ENCODE data around the gene WASF1. TPM values are rescaled to one million over a fixed set of nuclear protein-coding genes. Genes with fewer than 3 reads are reported as not detected.

The WASF1 gene
- total and polyA plus RNA-seq, 3 donors from 2014 or later, result 102 to 204 (median 158) TPM

DNA sequence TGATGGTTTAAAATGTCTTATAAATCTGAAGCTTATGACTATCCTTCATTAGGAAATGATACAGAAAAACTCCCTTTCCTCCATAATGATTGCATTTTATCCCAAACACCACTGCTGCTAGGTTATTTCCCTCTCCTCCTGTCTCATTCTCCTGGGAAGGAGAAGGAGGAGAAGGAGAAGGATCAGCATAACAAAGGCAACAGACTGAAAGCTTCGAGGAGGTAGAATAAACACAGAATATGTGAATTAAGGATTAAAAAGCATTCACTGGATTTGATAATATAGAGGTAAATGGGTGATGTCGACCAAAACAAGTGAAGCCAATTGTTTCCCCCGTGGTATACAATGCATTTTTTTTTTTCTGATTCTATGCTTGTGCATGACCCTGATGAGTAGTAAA is 82.0 kb downstream of the WASF1 start:
- H3K9me3 ChIP-seq, result no peaks in the 10 kb centered on the region
- H3K27ac ChIP-seq, result no peak overlapping the region
- H3K27me3 ChIP-seq, result no peaks in the 10 kb centered on the region
- intact Hi-C loops (cut with DNase I; ENCODE audit: low total_unique reads), result no loop called here
- no peak overlapping the region for H3K4me3 ChIP-seq
- 47 to 48% methylated on average over 3 of the region's 3 CpGs for WGBS, 2 donors
- no peaks in the 10 kb centered on the region for H3K36me3 ChIP-seq (ENCODE audit: low read depth, missing control alignments)
- TF ChIP-seq, protein P1, sequence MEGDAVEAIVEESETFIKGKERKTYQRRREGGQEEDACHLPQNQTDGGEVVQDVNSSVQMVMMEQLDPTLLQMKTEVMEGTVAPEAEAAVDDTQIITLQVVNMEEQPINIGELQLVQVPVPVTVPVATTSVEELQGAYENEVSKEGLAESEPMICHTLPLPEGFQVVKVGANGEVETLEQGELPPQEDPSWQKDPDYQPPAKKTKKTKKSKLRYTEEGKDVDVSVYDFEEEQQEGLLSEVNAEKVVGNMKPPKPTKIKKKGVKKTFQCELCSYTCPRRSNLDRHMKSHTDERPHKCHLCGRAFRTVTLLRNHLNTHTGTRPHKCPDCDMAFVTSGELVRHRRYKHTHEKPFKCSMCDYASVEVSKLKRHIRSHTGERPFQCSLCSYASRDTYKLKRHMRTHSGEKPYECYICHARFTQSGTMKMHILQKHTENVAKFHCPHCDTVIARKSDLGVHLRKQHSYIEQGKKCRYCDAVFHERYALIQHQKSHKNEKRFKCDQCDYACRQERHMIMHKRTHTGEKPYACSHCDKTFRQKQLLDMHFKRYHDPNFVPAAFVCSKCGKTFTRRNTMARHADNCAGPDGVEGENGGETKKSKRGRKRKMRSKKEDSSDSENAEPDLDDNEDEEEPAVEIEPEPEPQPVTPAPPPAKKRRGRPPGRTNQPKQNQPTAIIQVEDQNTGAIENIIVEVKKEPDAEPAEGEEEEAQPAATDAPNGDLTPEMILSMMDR (IDR thresholded peaks at IDR 0.05), result no peak
- no peaks in the 10 kb centered on the region for H3K4me1 ChIP-seq
- no peak for DNase-seq

- TF ChIP-seq POLR2A (IDR thresholded peaks at IDR 0.05), result no peak
- TF ChIP-seq, protein P1 (IDR thresholded peaks at IDR 0.05), result no peak
- WGBS, 2 donors, result 90 to 100% methylated on average over 1 of the region's 1 CpG
- Histone ChIP-seq H3K27me3 (no peaks in the 10 kb centered on the region), H3K27ac (no peak overlapping the region), H3K36me3 (ENCODE audit: low read depth, missing control alignments) (no peaks in the 10 kb centered on the region), H3K4me3 (no peak overlapping the region), H3K9me3 (no peaks in the 10 kb centered on the region), H3K4me1 (no peaks in the 10 kb centered on the region)
- no peak for DNase-seq
- intact Hi-C loops (cut with DNase I; ENCODE audit: low total_unique reads), result no loop called here
These were observed 83.5 kb downstream of the WASF1 start for GRCh38 chr6:110095935-110096334.

DNA sequence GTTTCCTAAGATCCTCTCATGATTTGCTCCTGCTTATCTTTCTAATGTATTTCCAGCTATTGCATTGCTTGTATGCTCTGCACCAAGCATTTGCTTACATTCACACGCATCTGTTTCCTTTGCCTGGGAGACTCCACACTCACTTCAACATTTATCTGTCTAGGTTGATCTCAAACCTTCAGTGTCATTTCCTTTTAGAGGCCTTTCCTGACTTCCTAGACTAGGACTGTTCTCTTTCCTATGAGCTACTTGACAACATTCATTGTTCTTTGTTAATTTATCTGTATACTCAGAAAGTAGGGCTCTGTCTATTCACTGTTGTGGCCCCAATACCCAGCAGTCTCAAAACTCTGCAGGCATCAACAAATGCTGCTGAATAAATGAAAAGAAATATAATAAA is 84.4 kb downstream of the WASF1 start:
- WGBS, 2 donors, result 70 to 80% methylated on average over 1 of the region's 1 CpG
- Histone ChIP-seq H3K27ac (no peak overlapping the region), H3K36me3 (ENCODE audit: low read depth, missing control alignments) (no peaks in the 10 kb centered on the region), H3K4me3 (no peak overlapping the region), H3K9me3 (no peaks in the 10 kb centered on the region), H3K4me1 (no peaks in the 10 kb centered on the region), H3K27me3 (no peaks in the 10 kb centered on the region)
- no peak for DNase-seq
- intact Hi-C loops (cut with DNase I; ENCODE audit: low total_unique reads), result no loop called here
- no peak for TF ChIP-seq POLR2A (IDR thresholded peaks at IDR 0.05)
- TF ChIP-seq, protein P1 (IDR thresholded peaks at IDR 0.05), result no peak

GRCh38 chr6:110093981-110094380 is 85.5 kb downstream of the WASF1 start:
- Histone ChIP-seq H3K27me3 (no peaks in the 10 kb centered on the region), H3K4me3 (no peak overlapping the region), H3K27ac (no peak overlapping the region), H3K9me3 (no peaks in the 10 kb centered on the region), H3K4me1 (no peaks in the 10 kb centered on the region), H3K36me3 (ENCODE audit: low read depth, missing control alignments) (no peaks in the 10 kb centered on the region)
- TF ChIP-seq POLR2A (IDR thresholded peaks at IDR 0.05), result no peak
- TF ChIP-seq, protein P1 (IDR thresholded peaks at IDR 0.05), result no peak
- intact Hi-C loops (cut with DNase I; ENCODE audit: low total_unique reads), result no loop called here
- no peak for DNase-seq
- WGBS, 2 donors, result 89 to 94% methylated on average over 1 of the region's 1 CpG

DNA sequence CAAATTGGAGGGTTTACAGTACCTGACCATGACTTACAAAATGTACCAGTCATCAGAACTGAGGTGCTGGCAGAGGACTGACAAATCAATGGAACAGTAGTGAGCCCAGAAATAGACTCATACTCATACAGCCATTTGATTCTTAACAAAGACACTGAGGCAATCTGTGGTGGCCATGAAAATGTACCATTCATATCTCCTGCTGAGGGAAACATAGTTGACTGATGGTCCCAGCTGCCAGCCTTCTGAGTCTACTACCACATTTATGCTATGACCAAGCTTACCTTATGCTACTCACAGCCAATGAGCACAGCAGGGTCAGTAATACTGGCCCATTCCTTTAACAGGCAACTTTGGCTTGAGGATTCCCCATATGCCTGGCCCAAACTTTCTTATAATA is 88.6 kb downstream of the WASF1 start:
- H3K27ac ChIP-seq, result no peak overlapping the region
- H3K4me1 ChIP-seq, result no peaks in the 10 kb centered on the region
- TF ChIP-seq, protein P1 (IDR thresholded peaks at IDR 0.05), result no peak
- no peak for TF ChIP-seq POLR2A (IDR thresholded peaks at IDR 0.05)
- H3K4me3 ChIP-seq, result no peak overlapping the region
- no peaks in the 10 kb centered on the region for H3K27me3 ChIP-seq
- intact Hi-C loops (cut with DNase I; ENCODE audit: low total_unique reads), result no loop called here
- DNase-seq, result no peak
- no peaks in the 10 kb centered on the region for H3K36me3 ChIP-seq (ENCODE audit: low read depth, missing control alignments)
- no peaks in the 10 kb centered on the region for H3K9me3 ChIP-seq

Data from testis (tissue), 3 donors.